HL-60 (cell line): ENCODE measurements around the gene HTR3B.

Experiments used
- DNase-seq, 2 experiments: peaks; one replicate each; pipeline ENCODE4 v3.0.0-alpha.2; 2010 to 2020; ENCODE audit warnings: low read depth in 1 of 2, low spot score in 1 of 2
- H3K27ac ChIP-seq: fragments of 250-450 bp; sonication (Bioruptor Pico); replicated peaks from 2 replicates; pipeline ENCODE4 v1.5.1; 2020; ENCODE audit warnings: mild to moderate bottlenecking, moderate library complexity
- H3K27me3 ChIP-seq: fragments of 250-450 bp; sonication (Bioruptor Pico); 2 replicates; pipeline ENCODE4 v1.5.1; 2021; ENCODE audit warnings: mild to moderate bottlenecking, moderate library complexity; ENCODE audit not compliant: insufficient read depth, poor library complexity, severe bottlenecking
- H3K4me3 ChIP-seq: replicated peaks from 2 replicates; pipeline ENCODE4 v1.5.1; 2011; ENCODE audit warnings: mild to moderate bottlenecking, control low read depth, low read length; ENCODE audit not compliant: insufficient read depth
- GABPA ChIP-seq: IDR thresholded peaks from 2 replicates; pipeline ENCODE4 v1.6.1; 2012; ENCODE audit warnings: low read depth
- POLR2AphosphoS5 ChIP-seq: IDR thresholded peaks from 2 replicates; pipeline ENCODE4 v1.6.1; 2012; ENCODE audit warnings: low read depth
- SPI1 ChIP-seq: IDR thresholded peaks from 2 replicates; pipeline ENCODE4 v1.6.1; 2012; ENCODE audit warnings: low read depth, mild to moderate bottlenecking, borderline replicate concordance
- TF ChIP-seq, protein P1 (sequence below): IDR thresholded peaks from one replicate; pipeline ENCODE4 v1.5.1; 2011; ENCODE audit warnings: low read length, control low read depth, inconsistent platforms; ENCODE audit not compliant: insufficient read depth
- TF ChIP-seq, protein P2 (sequence below): IDR thresholded peaks from 2 replicates; pipeline ENCODE4 v1.6.1; 2012; ENCODE audit warnings: low read depth; ENCODE audit not compliant: insufficient replicate concordance

The HTR3B gene

DNA sequence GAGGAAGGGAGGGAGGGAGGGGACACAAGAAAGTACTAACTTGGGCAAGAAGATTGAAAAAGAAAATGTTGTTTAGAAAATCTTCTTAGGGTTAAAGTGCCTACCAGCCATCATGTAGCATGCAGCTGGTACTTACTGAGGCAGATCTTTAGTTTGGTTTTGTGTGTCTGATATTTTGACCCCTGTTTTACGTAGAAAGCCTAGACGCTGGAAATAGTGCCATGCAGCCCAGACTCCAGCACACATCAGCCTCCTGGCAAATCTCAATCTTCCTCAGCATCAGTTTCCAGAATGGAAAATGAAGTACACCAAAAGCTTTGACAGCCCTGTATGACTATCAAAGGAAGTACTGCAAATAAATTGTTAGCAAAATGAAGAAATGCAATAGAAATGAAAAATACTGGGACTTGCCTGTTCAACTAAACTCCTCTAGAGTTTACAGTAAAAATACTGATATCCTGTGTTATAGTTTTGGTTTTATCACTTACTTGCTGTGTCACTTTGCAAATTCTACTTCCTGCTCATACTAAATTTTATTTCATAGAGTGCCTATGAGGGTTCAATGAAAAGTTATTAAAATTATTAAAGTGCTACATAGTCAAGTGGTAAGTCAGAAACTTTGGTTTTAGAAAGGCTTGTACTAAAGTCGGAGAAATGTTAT, 36.6 kb upstream of the HTR3B start:
- no peak for TF ChIP-seq SPI1
- TF ChIP-seq GABPA: no peak
- TF ChIP-seq, protein P1, sequence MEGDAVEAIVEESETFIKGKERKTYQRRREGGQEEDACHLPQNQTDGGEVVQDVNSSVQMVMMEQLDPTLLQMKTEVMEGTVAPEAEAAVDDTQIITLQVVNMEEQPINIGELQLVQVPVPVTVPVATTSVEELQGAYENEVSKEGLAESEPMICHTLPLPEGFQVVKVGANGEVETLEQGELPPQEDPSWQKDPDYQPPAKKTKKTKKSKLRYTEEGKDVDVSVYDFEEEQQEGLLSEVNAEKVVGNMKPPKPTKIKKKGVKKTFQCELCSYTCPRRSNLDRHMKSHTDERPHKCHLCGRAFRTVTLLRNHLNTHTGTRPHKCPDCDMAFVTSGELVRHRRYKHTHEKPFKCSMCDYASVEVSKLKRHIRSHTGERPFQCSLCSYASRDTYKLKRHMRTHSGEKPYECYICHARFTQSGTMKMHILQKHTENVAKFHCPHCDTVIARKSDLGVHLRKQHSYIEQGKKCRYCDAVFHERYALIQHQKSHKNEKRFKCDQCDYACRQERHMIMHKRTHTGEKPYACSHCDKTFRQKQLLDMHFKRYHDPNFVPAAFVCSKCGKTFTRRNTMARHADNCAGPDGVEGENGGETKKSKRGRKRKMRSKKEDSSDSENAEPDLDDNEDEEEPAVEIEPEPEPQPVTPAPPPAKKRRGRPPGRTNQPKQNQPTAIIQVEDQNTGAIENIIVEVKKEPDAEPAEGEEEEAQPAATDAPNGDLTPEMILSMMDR: no peak
- no peak for DNase-seq
- H3K27me3 ChIP-seq: no peaks in the 10 kb centered on the region
- H3K4me3 ChIP-seq: no peak overlapping the region
- no peak overlapping the region for H3K27ac ChIP-seq

DNA sequence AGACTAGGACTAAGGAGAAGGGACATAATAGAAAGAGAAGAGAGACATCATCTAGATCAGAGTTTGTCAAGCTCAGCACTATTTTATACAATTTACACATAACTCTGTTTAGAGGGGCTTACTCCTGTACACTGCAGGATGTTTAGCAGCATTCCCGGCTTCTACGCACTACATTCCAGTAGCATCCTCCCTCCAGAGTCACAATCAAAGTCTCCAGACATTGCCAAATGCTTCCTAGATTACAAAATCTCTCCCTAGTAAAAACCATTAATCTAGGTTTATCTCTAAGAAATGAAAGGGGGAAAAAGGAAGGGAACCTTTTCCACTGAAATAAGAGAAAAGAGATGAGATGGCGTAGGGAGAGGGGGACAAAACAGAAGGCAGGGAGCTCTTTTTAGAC, 33.3 kb upstream of the HTR3B start:
- Histone ChIP-seq H3K4me3 (no peak overlapping the region), H3K27ac (no peak overlapping the region), H3K27me3 (no peaks in the 10 kb centered on the region)
- TF ChIP-seq, protein P1: no peak
- TF ChIP-seq SPI1 (no peak), POLR2AphosphoS5 (no peak)
- TF ChIP-seq, protein P2, sequence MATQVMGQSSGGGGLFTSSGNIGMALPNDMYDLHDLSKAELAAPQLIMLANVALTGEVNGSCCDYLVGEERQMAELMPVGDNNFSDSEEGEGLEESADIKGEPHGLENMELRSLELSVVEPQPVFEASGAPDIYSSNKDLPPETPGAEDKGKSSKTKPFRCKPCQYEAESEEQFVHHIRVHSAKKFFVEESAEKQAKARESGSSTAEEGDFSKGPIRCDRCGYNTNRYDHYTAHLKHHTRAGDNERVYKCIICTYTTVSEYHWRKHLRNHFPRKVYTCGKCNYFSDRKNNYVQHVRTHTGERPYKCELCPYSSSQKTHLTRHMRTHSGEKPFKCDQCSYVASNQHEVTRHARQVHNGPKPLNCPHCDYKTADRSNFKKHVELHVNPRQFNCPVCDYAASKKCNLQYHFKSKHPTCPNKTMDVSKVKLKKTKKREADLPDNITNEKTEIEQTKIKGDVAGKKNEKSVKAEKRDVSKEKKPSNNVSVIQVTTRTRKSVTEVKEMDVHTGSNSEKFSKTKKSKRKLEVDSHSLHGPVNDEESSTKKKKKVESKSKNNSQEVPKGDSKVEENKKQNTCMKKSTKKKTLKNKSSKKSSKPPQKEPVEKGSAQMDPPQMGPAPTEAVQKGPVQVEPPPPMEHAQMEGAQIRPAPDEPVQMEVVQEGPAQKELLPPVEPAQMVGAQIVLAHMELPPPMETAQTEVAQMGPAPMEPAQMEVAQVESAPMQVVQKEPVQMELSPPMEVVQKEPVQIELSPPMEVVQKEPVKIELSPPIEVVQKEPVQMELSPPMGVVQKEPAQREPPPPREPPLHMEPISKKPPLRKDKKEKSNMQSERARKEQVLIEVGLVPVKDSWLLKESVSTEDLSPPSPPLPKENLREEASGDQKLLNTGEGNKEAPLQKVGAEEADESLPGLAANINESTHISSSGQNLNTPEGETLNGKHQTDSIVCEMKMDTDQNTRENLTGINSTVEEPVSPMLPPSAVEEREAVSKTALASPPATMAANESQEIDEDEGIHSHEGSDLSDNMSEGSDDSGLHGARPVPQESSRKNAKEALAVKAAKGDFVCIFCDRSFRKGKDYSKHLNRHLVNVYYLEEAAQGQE: no peak
- no peak for DNase-seq

DNA sequence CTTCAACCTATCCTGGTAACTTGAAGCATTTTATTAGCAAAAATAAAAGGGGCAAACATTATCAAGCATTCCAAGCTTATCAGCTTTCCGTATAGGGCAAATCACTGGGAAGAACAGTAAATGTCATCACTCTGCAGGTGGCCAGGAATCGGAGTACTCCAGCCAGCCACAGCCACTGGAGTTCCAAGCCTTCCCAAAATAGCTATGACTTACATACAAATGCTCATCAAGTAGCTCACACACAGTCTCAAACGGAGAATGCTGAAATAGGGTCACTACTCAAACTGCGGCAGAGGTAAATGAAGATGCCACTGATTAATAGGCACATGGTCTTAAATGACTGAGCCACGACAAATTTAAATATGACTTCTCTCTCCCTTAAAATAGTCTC, 31.4 kb upstream of the HTR3B start:
- TF ChIP-seq GABPA (no peak), POLR2AphosphoS5 (no peak), SPI1 (no peak)
- TF ChIP-seq, protein P2: no peak
- TF ChIP-seq, protein P1: no peak
- no peak overlapping the region for H3K4me3 ChIP-seq
- no peaks in the 10 kb centered on the region for H3K27me3 ChIP-seq
- H3K27ac ChIP-seq: no peak overlapping the region
- no peak for DNase-seq

DNA sequence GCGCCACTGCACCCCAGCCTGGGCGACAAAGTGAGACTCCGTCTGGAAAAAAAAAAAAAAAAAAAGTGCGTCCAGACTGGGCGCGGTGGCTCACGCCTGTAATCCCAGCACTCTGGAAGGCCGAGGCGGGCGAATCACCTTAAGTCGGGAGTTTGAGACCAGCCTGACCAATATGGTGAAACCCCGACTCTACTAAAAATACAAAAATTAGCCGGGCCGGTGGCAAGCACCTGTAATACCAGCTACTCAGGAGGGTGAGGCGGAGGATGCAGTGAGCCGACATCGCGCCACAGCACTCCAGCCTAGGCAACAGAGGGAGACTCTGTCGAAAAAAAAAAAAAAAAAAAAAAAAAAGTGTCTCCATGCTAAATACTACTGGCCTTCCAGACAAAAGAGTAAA, 30.5 kb upstream of the HTR3B start:
- Histone ChIP-seq H3K27me3 (no peaks in the 10 kb centered on the region), H3K4me3 (no peak overlapping the region), H3K27ac (no peak overlapping the region)
- DNase-seq: no peak
- no peak for TF ChIP-seq POLR2AphosphoS5
- TF ChIP-seq, protein P1: no peak
- TF ChIP-seq GABPA: no peak
- TF ChIP-seq, protein P2: no peak
- no peak for TF ChIP-seq SPI1
